K562 (cell line): Measurements from ENCODE around the gene KIRREL1. TPM values are rescaled to one million over a fixed set of nuclear protein-coding genes. Genes with fewer than 3 reads are reported as not detected.

Experiments used
- ATAC-seq: fragments of 200-7000 bp; cut with Tn5 transposase; 3 replicates; pipeline ENCODE4 v1.9.1; 2020; ENCODE audit warnings: moderate library complexity
- BruUV-seq: library from RNA; stranded (reverse); fragments of 400-500 nt; replicated peaks from 2 replicates; lab custom pipeline; 2021; lab: Mats Ljungman, UMichigan
- CTCF ChIA-PET: fragments of 300-600 bp; formaldehyde crosslinking; extraction: SDS; loops from one replicate; lab custom pipeline; 2021; ENCODE audit warnings: low intra/inter-chr PET ratio; lab: Yijun Ruan, JAX
- POLR2A ChIA-PET: fragments of 300-600, 350-650 bp; sonication (Branson Sonifier 250); formaldehyde crosslinking; extraction: SDS; loops from one replicate; lab custom pipeline; 2021; ENCODE audit warnings: antibody characterized with exemption, inconsistent platforms; lab: Yijun Ruan, JAX
- DNase-seq, 4 experiments: peaks; one replicate each; pipeline versions ENCODE4 v3.0.0 to v3.0.0-alpha.2; 2011 to 2018; ENCODE audit warnings: low spot score in 3 of 4, mixed read lengths in 3 of 4; ENCODE audit errors: extremely low read depth in 1 of 4
- FAIRE-seq: peaks from 2 replicates; lab custom pipeline; 2011; peaks lifted over from hg19 to GRCh38; lab: Jason Lieb, UNC
- H2AFZ ChIP-seq: 2 replicates; pipeline ENCODE4 v1.6.0; 2011; ENCODE audit warnings: low read depth, low read length, control low read depth, inconsistent platforms
- H3K27ac ChIP-seq: fragments of 200-600 bp; 3 replicates; pipeline ENCODE4 v1.8.0; 2011; ENCODE audit warnings: low read depth, mild to moderate bottlenecking, control low read depth, inconsistent platforms, low read length, moderate library complexity, mixed read lengths; ENCODE audit errors: extremely low read depth
- H3K27me3 ChIP-seq, 2 experiments: fragments of 300-600 bp in 1 of 2; 2 replicates in 1 of 2; 3 replicates in 1 of 2; pipeline versions ENCODE4 v1.6.0 to v1.8.0; 2011; ENCODE audit warnings: inconsistent platforms in 2 of 2, low read length in 2 of 2, mild to moderate bottlenecking in 1 of 2, mixed read lengths in 1 of 2, moderate library complexity in 1 of 2; ENCODE audit not compliant: control insufficient read depth in 2 of 2, insufficient read depth in 2 of 2
- H3K36me3 ChIP-seq: fragments of 300-600 bp; 3 replicates; pipeline ENCODE4 v1.8.0; 2011; ENCODE audit warnings: mild to moderate bottlenecking, low read length, inconsistent platforms; ENCODE audit not compliant: control insufficient read depth, insufficient read depth
- H3K4me1 ChIP-seq, 2 experiments: fragments of 200-600 bp in 1 of 2; replicated peaks in 1 of 2; 2 replicates in 1 of 2; 3 replicates in 1 of 2; pipeline versions ENCODE4 v1.5.1 to v1.8.0; 2011; ENCODE audit warnings: inconsistent platforms in 2 of 2, low read length in 2 of 2, mild to moderate bottlenecking in 1 of 2, mixed read lengths in 1 of 2, moderate library complexity in 1 of 2; ENCODE audit not compliant: control insufficient read depth in 2 of 2, insufficient read depth in 2 of 2
- H3K4me2 ChIP-seq: 2 replicates; pipeline ENCODE4 v1.6.1; 2011; ENCODE audit warnings: low read length, control low read depth, inconsistent platforms, mixed read lengths; ENCODE audit not compliant: insufficient read depth
- H3K4me3 ChIP-seq: fragments of 200-600 bp; sonication (generic), shearing (Covaris generic); 2 replicates; pipeline ENCODE4 v1.5.1; 2016; ENCODE audit warnings: control low read depth, inconsistent platforms
- H3K79me2 ChIP-seq: fragments of 200-600 bp; 3 replicates; pipeline ENCODE4 v1.8.0; 2011; ENCODE audit warnings: low read length, inconsistent platforms; ENCODE audit not compliant: control insufficient read depth, insufficient read depth
- H3K9ac ChIP-seq, 2 experiments: 2 replicates each; pipeline versions ENCODE4 v1.6.0 to v1.6.1; 2011; ENCODE audit warnings: low read depth in 2 of 2, low read length in 2 of 2, control low read depth in 1 of 2, inconsistent platforms in 1 of 2, mild to moderate bottlenecking in 1 of 2, mixed read lengths in 1 of 2; ENCODE audit not compliant: insufficient read depth in 1 of 2
- H3K9me1 ChIP-seq: one replicate; pipeline ENCODE4 v1.6.0; 2011; ENCODE audit warnings: inconsistent platforms, mild to moderate bottlenecking, low read length, moderate library complexity; ENCODE audit not compliant: control insufficient read depth, insufficient read depth
- H3K9me3 ChIP-seq: replicated peaks from 2 replicates; pipeline ENCODE4 v1.5.1; 2011; ENCODE audit warnings: low read depth, low read length, inconsistent platforms; ENCODE audit not compliant: control insufficient read depth, insufficient read depth
- H4K20me1 ChIP-seq: replicated peaks from 2 replicates; pipeline ENCODE4 v1.6.1; 2011; ENCODE audit warnings: low read length, inconsistent platforms, mixed read lengths; ENCODE audit not compliant: control insufficient read depth, insufficient read depth
- CREB5 ChIP-seq: fragments of 250-450 bp; sonication (Bioruptor Pico); IDR thresholded peaks from 2 replicates; pipeline ENCODE4 v1.5.0; 2020; ENCODE audit warnings: mild to moderate bottlenecking
- FOXO4 ChIP-seq: fragments of 450-650 bp; formaldehyde crosslinking; IDR thresholded peaks from 2 replicates; pipeline ENCODE4 v1.4.0; 2020; ENCODE audit warnings: mild to moderate bottlenecking, moderate library complexity
- MTA1 ChIP-seq: fragments of 450-650 bp; IDR thresholded peaks from 2 replicates; pipeline ENCODE4 v1.6.1; 2017; ENCODE audit warnings: borderline replicate concordance
- TFE3 ChIP-seq: fragments of 450-650 bp; formaldehyde crosslinking; IDR thresholded peaks from 2 replicates; pipeline ENCODE4 v1.4.0; 2020; ENCODE audit warnings: mild to moderate bottlenecking, mixed read lengths
- U2AF2 ChIP-seq: fragments of 200-400 bp; formaldehyde crosslinking; optimal IDR thresholded peaks from 2 replicates; pipeline ENCODE3; 2017; ENCODE audit warnings: low read depth, mild to moderate bottlenecking, low read length
- WGBS: fragments of 100-300 bp; shearing (Covaris generic); methylation state at CpG from one replicate; pipeline ENCODE4 v1.1.6; 2016; ENCODE audit warnings: low coverage, mixed read lengths; ENCODE audit not compliant: insufficient coverage; ENCODE audit errors: missing lambda C conversion rate; 5-methylcytosine and 5-hydroxymethylcytosine counted together
- in situ Hi-C: fragments of 300-500 bp; cut with MboI; formaldehyde crosslinking; loops from 4 replicates; pipeline ENCODE4 v1.15.0; 2018; ENCODE audit warnings: inconsistent platforms, mixed read lengths
- intact Hi-C: fragments of 100-400 bp; cut with micrococcal nuclease; formaldehyde crosslinking; loops from 2 replicates; pipeline ENCODE4 v1.14.2; 2022
- polyA plus RNA-seq, 8 experiments: library from polyadenylated mRNA; depleted of rRNA in 4 of 8; stranded (reverse) in 5 of 8; unstranded in 3 of 8; fragments of >200 nt; fragmentation: Nextera tagmentation in 2 of 8; fragmentation: Illumina TruSeq in 1 of 8; extraction: Ambion mirVana in 2 of 8; extraction: Trizol in 1 of 8; gene quantifications; 2 replicates each; pipeline versions ENCODE4 v1.2.1 to v1.2.3, GENCODE V29; 2011 to 2014; ENCODE audit warnings: inconsistent platforms in 1 of 8, missing spikeins in 1 of 8
- total RNA-seq, 7 experiments: library from RNA; depleted of rRNA in 6 of 7; stranded (reverse); fragments of >200 nt in 6 of 7; fragmentation: Illumina TruSeq in 2 of 7; extraction: Trizol in 2 of 7; gene quantifications; 2 replicates each; pipeline versions ENCODE4 v1.2.1 to v1.2.3, GENCODE V29; 2011 to 2021; ENCODE audit warnings: low replicate concordance in 1 of 7

Gene KIRREL1
- total and polyA plus RNA-seq, 9 of the 15 experiments (the other 6 are each of a cell fraction or from before 2014, with no cell fraction given) = under 0.01 to 0.22 (median 0.03) TPM; not detected in 3

- no peaks in the 10 kb centered on the region for H3K9me3 ChIP-seq
- FAIRE-seq (no peak), ATAC-seq (no peak), DNase-seq (no peak)
- intact Hi-C loops (no loop called here), in situ Hi-C loops (no loop called here)
- no peak overlapping the region for H2AFZ ChIP-seq
- no peaks in the 10 kb centered on the region for H4K20me1 ChIP-seq
- no peaks in the 10 kb centered on the region for H3K27me3 ChIP-seq
- no peak overlapping the region for H3K27ac ChIP-seq
- peaks cover 0 to 2% of the 10 kb centered on the region in 2 experiments; a peak in 2 of 5 replicates for H3K4me1 ChIP-seq
- ChIA-PET POLR2A (no interaction called here), CTCF (no interaction called here)
- H3K36me3 ChIP-seq = no peaks in the 10 kb centered on the region
- no peaks in the 10 kb centered on the region for H3K79me2 ChIP-seq
- no peak overlapping the region for H3K4me3 ChIP-seq
- no TSS peak for BruUV-seq
- no peak overlapping the region for H3K4me2 ChIP-seq
- TF ChIP-seq MTA1 (no peak), FOXO4 (CRISPR knock-in tag) (no peak), U2AF2 (no peak), TFE3 (CRISPR knock-in tag) (peak; percentile 59), CREB5 (CRISPR knock-in tag) (no peak)
- H3K9ac ChIP-seq = no peak overlapping the region
- H3K9me1 ChIP-seq = no peaks in the 10 kb centered on the region
- WGBS = 29% methylated on average over 3 of the region's 3 CpGs
These were observed 147.3 kb downstream of the KIRREL1 start for GRCh38 chr1:158140764-158141192.
